ENCODE measurements around the gene MESD. TPM values are rescaled to one million over a fixed set of nuclear protein-coding genes. Genes with fewer than 3 reads are reported as not detected.

Gene MESD
- total RNA-seq, 1 experiment from 2014 or later, result 28.2 TPM

DNA sequence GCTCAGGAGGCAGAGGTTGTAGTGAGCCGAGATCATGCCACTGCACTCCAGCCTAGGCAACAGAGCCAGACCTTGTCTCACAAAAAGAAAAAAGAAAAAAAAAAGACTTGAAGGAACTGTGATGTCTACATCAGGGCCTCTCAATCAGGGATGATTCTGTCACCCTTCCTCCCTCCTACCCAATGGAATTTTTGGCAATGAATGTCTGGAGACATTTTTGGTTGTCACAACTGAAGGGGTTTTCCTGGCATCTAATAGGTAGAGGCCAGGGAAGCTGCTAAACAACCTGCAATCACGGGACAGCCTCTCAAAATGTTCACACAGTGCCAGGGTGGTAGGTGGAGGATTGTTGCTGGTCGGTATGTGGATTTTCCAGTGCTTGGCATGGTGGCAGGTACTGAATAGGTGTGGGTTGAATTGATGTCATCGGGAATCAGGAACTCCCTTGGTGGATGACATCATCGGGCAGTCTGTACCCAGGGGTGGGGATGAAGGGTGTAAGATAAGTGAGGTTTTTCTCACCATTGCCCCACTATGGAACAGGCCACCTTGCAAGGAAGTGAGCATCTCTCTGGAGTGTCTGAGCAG is 71.3 kb downstream of the MESD start:
- Histone ChIP-seq H3K27ac (ENCODE audit: low read length) (no peak overlapping the region), H3K4me1 (ENCODE audit: control insufficient read depth, insufficient read depth, low read length) (no peaks in the 10 kb centered on the region), H3K27me3 (ENCODE audit: control insufficient read depth, insufficient read depth, low read length) (peaks cover 6% of the 10 kb centered on the region; the same call in 1 of the 2 replicates), H3K9me3 (ENCODE audit: control insufficient read depth, insufficient read depth, low read depth, low read length) (no peaks in the 10 kb centered on the region), H3K36me3 (ENCODE audit: control insufficient read depth, insufficient read depth, low read length) (no peaks in the 10 kb centered on the region), H3K4me3 (ENCODE audit: low read depth in 2 of 2, low read length in 2 of 2) (no peak overlapping the region)
- ATAC-seq (no peak), DNase-seq (ENCODE audit: low read depth, low spot score) (no peak)
- no peak for TF ChIP-seq SIN3A (IDR thresholded peaks at IDR 0.05; ENCODE audit: borderline replicate concordance, insufficient read depth, low read depth, low read length)
- TF ChIP-seq TCF7L2 (IDR thresholded peaks at IDR 0.05; ENCODE audit: low read depth, low read length), result no peak
- TF ChIP-seq, protein P1, sequence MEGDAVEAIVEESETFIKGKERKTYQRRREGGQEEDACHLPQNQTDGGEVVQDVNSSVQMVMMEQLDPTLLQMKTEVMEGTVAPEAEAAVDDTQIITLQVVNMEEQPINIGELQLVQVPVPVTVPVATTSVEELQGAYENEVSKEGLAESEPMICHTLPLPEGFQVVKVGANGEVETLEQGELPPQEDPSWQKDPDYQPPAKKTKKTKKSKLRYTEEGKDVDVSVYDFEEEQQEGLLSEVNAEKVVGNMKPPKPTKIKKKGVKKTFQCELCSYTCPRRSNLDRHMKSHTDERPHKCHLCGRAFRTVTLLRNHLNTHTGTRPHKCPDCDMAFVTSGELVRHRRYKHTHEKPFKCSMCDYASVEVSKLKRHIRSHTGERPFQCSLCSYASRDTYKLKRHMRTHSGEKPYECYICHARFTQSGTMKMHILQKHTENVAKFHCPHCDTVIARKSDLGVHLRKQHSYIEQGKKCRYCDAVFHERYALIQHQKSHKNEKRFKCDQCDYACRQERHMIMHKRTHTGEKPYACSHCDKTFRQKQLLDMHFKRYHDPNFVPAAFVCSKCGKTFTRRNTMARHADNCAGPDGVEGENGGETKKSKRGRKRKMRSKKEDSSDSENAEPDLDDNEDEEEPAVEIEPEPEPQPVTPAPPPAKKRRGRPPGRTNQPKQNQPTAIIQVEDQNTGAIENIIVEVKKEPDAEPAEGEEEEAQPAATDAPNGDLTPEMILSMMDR (IDR thresholded peaks at IDR 0.05), result no peak
- TF ChIP-seq, protein P2, sequence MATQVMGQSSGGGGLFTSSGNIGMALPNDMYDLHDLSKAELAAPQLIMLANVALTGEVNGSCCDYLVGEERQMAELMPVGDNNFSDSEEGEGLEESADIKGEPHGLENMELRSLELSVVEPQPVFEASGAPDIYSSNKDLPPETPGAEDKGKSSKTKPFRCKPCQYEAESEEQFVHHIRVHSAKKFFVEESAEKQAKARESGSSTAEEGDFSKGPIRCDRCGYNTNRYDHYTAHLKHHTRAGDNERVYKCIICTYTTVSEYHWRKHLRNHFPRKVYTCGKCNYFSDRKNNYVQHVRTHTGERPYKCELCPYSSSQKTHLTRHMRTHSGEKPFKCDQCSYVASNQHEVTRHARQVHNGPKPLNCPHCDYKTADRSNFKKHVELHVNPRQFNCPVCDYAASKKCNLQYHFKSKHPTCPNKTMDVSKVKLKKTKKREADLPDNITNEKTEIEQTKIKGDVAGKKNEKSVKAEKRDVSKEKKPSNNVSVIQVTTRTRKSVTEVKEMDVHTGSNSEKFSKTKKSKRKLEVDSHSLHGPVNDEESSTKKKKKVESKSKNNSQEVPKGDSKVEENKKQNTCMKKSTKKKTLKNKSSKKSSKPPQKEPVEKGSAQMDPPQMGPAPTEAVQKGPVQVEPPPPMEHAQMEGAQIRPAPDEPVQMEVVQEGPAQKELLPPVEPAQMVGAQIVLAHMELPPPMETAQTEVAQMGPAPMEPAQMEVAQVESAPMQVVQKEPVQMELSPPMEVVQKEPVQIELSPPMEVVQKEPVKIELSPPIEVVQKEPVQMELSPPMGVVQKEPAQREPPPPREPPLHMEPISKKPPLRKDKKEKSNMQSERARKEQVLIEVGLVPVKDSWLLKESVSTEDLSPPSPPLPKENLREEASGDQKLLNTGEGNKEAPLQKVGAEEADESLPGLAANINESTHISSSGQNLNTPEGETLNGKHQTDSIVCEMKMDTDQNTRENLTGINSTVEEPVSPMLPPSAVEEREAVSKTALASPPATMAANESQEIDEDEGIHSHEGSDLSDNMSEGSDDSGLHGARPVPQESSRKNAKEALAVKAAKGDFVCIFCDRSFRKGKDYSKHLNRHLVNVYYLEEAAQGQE (IDR thresholded peaks at IDR 0.05; ENCODE audit: insufficient read depth in 1 of 2, low read depth in 2 of 2, low read length in 1 of 2), result no peak
- TF ChIP-seq POLR2AphosphoS5 (IDR thresholded peaks at IDR 0.05; ENCODE audit: low read depth, low read length), result no peak
- BruUV-seq (replicated peaks), result no TSS peak
- in situ Hi-C loops (cut with HindIII; ENCODE audit: low pct_unique_long_range_greater_than_20kb, low sequenced_read_pairs), result no loop called here
- intact Hi-C loops (cut with micrococcal nuclease; ENCODE audit: unreplicated experiment), result no loop called here
- ChIA-PET POLR2A (no interaction called here), CTCF (no interaction called here)

DNA sequence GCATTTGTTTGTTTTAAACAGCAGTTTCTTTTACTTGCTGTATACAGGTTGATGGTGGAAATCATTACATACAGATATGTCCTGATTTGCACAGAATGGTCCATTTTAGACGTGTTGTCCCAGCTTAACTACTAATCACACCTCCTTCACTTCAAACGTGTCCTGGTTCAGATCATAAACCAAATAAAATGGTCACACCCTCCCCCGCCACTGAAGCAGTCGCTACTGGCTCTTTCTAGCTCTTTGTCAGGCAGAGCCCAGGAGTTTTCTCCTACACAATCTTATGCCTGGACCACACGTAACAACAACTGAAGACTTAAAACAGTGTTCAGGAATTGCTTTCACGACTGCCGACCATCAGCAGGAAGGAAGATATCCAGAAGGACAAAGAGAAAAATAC is 73.6 kb downstream of the MESD start:
- no peaks in the 10 kb centered on the region for H3K9me3 ChIP-seq (ENCODE audit: control insufficient read depth, insufficient read depth, low read depth, low read length)
- peaks cover 6% of the 10 kb centered on the region; the same call in 1 of the 2 replicates for H3K27me3 ChIP-seq (ENCODE audit: control insufficient read depth, insufficient read depth, low read length)
- ChIA-PET CTCF (no interaction called here), POLR2A (no interaction called here)
- in situ Hi-C loops (cut with HindIII; ENCODE audit: low pct_unique_long_range_greater_than_20kb, low sequenced_read_pairs), result no loop called here
- H3K36me3 ChIP-seq (ENCODE audit: control insufficient read depth, insufficient read depth, low read length), result no peaks in the 10 kb centered on the region
- DNase-seq (ENCODE audit: low read depth, low spot score) (no peak), ATAC-seq (no peak)
- no peak overlapping the region for H3K27ac ChIP-seq (ENCODE audit: low read length)
- H3K4me3 ChIP-seq (ENCODE audit: low read depth in 2 of 2, low read length in 2 of 2), result no peak overlapping the region
- no peaks in the 10 kb centered on the region for H3K4me1 ChIP-seq (ENCODE audit: control insufficient read depth, insufficient read depth, low read length)
- no TSS peak for BruUV-seq (replicated peaks)
- TF ChIP-seq POLR2AphosphoS5 (IDR thresholded peaks at IDR 0.05; ENCODE audit: low read depth, low read length), result no peak
- TF ChIP-seq, protein P1 (IDR thresholded peaks at IDR 0.05), result no peak
- TF ChIP-seq TCF7L2 (IDR thresholded peaks at IDR 0.05; ENCODE audit: low read depth, low read length), result no peak
- TF ChIP-seq, protein P2 (IDR thresholded peaks at IDR 0.05; ENCODE audit: insufficient read depth in 1 of 2, low read depth in 2 of 2, low read length in 1 of 2), result no peak
- no peak for TF ChIP-seq SIN3A (IDR thresholded peaks at IDR 0.05; ENCODE audit: borderline replicate concordance, insufficient read depth, low read depth, low read length)
- intact Hi-C loops (cut with micrococcal nuclease; ENCODE audit: unreplicated experiment), result no loop called here
